Measurements from ENCODE around the gene TAF4. TPM values are rescaled to one million over a fixed set of nuclear protein-coding genes. Genes with fewer than 3 reads are reported as not detected.

Gene TAF4
- total and polyA plus RNA-seq, 2 of the 13 experiments (the other 11 are each of a cell fraction or from before 2014, with no cell fraction given): 5.9 to 12.0 TPM

DNA sequence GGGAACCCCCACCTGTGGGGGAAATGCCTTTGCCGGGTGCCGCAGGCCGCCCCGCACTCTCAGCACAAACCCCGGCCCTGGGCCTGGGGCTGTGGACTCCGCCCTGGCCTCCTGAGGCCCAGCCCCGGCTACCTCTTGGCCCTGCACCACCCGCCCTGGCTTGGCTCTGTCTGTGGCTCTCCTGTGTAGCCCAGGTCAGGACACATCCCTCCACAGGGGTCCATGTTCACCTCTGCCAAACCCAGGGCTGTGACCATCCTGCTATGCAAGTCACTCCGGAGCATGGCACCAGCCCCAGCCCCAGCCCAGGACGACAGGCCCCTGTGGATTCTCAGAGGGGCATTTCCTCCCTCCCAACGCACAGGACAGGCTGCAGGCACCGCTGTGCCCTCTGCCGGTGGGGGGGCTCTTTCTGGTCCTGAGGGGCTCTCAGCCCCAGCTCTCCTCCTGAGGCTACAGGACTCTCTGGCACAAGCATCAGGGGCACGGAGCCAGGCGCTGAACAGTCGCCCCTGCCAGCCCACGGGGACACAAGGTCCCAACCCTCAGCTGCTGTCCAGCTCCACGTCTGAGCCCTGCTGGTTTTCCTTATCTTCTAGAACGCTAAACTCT lies 45.7 kb downstream of the TAF4 start:
- peaks cover 87% of the 10 kb centered on the region for H3K79me2 ChIP-seq (ENCODE audit: insufficient read depth, low read length)
- WGBS (ENCODE audit: low lambda C conversion rate): 85% methylated on average over 18 of the region's 19 CpGs
- peak; percentile 20 for ATAC-seq
- BruUV-seq (replicated peaks): no TSS peak
- H3K27ac ChIP-seq (ENCODE audit: extremely low read length, insufficient read depth, low read length): no peak overlapping the region
- CTCF ChIA-PET (ENCODE audit: low intra/inter-chr PET ratio, low total read pairs): no interaction called here
- no peak overlapping the region for H3K4me3 ChIP-seq (replicated peaks in 1 of 3; ENCODE audit: insufficient read depth in 1 of 3, low read depth in 2 of 3, low read length in 3 of 3)
- H3K4me1 ChIP-seq (ENCODE audit: insufficient read depth, low read length): peaks cover 46% of the 10 kb centered on the region
- H3K9me3 ChIP-seq (ENCODE audit: low read length): no peaks in the 10 kb centered on the region
- intact Hi-C loops (cut with micrococcal nuclease; ENCODE audit: unreplicated experiment): no loop called here
- H3K27me3 ChIP-seq (ENCODE audit: control insufficient read depth in 1 of 2, insufficient read depth in 2 of 2, low read length in 2 of 2): no peaks in the 10 kb centered on the region
- H3K9ac ChIP-seq (ENCODE audit: insufficient read depth, low read depth, low read length): no peak overlapping the region
- no peak for FAIRE-seq
- H3K4me2 ChIP-seq (ENCODE audit: low read depth, low read length): no peak overlapping the region
- peaks cover 0 to 5% of the 10 kb centered on the region in 2 experiments; a peak in 3 of 5 replicates for H3K36me3 ChIP-seq (replicated peaks in 1 of 2; ENCODE audit: control insufficient read depth in 1 of 2, insufficient read depth in 2 of 2, low read length in 2 of 2)
- H2AFZ ChIP-seq (ENCODE audit: low read length): no peak overlapping the region
- in situ Hi-C loops (cut with HindIII; ENCODE audit: extremely low pct_ligation_motif_present, low pct_unique_long_range_greater_than_20kb): no loop called here
- TF ChIP-seq MAX (IDR thresholded peaks at IDR 0.05) (no peak), ZNF850 (CRISPR knock-in tag; conservative IDR thresholded peaks at IDR 0.05) (no peak), GPN1 (CRISPR knock-in tag; IDR thresholded peaks at IDR 0.05; ENCODE audit: borderline replicate concordance) (no peak), MXD1 (CRISPR knock-in tag; IDR thresholded peaks at IDR 0.05) (0 out of 2 replicates have a peak, but pooled peaks have one; percentile 21), THAP7 (CRISPR knock-in tag; IDR thresholded peaks at IDR 0.05) (no peak), GTF3A (CRISPR knock-in tag; conservative IDR thresholded peaks at IDR 0.05) (no peak), CEBPB (IDR thresholded peaks at IDR 0.05; ENCODE audit: borderline replicate concordance, low read depth, low read length) (no peak), EED (CRISPR knock-in tag; IDR thresholded peaks at IDR 0.05) (peak; percentile 81; the same call in 1 of the 2 replicates), TBX2 (CRISPR knock-in tag; IDR thresholded peaks at IDR 0.05; ENCODE audit: borderline replicate concordance) (0 out of 2 replicates have a peak, but pooled peaks have one; percentile 37), TBX3 (IDR thresholded peaks at IDR 0.05; ENCODE audit: borderline replicate concordance) (no peak), AGO2 (optimal IDR thresholded peaks at IDR 0.05; ENCODE audit: low read depth, low read length) (peak; percentile 33)
- TF ChIP-seq, protein P1, sequence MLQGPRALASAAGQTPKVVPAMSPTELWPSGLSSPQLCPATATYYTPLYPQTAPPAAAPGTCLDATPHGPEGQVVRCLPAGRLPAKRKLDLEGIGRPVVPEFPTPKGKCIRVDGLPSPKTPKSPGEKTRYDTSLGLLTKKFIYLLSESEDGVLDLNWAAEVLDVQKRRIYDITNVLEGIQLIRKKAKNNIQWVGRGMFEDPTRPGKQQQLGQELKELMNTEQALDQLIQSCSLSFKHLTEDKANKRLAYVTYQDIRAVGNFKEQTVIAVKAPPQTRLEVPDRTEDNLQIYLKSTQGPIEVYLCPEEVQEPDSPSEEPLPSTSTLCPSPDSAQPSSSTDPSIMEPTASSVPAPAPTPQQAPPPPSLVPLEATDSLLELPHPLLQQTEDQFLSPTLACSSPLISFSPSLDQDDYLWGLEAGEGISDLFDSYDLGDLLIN (CRISPR knock-in tag; IDR thresholded peaks at IDR 0.05; ENCODE audit: borderline replicate concordance): no peak
- DNase-seq (ENCODE audit: low spot score): no peak
- POLR2A ChIA-PET: no interaction called here
- H4K20me1 ChIP-seq (ENCODE audit: insufficient read depth, low read length): peaks cover 29% of the 10 kb centered on the region; the same call in 1 of the 2 replicates

Data from HepG2 (cell line).